ENCODE measurements around the gene TXNRD3. TPM values are rescaled to one million over a fixed set of nuclear protein-coding genes. Genes with fewer than 3 reads are reported as not detected.

TXNRD3 gene
- total and polyA plus RNA-seq, 2 of the 4 experiments (the other 2 are of a cell fraction) = 3.9 to 8.4 TPM

DNA sequence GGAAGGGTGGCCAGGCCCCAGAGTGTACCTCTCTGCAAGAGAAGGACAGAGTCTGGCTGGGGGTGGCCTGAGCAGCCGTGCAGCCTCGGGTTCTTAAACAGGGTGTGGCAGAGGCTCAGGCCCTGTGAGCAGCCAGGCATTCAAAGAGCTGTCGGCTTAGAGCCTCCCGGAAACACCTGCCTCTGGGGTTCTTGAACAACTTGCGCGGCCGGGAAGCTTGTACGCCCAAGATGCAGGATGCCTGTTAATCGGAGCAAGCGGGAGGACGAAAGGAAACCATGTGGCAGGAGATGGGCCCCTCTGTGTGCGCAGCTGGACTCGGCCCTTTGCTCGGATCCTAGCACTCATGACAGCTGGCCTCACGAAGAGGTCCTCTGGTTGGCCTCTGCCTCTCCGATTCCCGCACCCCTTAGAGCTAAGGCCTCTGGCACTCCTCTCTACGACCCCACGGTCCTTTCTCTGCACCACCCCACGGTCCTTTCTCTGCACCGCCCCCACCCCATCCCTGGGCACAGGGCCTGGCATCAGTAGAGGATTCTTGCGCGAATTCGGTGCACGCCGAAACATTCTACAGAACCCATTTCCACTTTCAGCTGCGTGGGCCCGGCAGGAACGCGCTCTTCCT is 23.9 kb upstream of the TXNRD3 start:
- H3K9me3 ChIP-seq (ENCODE audit: control insufficient read depth, insufficient read depth, low read length) = peaks cover 3% of the 10 kb centered on the region; the same call in 1 of the 2 replicates
- no peaks in the 10 kb centered on the region for H3K79me1 ChIP-seq (ENCODE audit: low read depth in 1 of 2, low read length in 2 of 2)
- no peak overlapping the region for H3K4me2 ChIP-seq (ENCODE audit: low read depth, low read length)
- no peak overlapping the region for H3K9ac ChIP-seq (ENCODE audit: low read depth, low read length)
- no peaks in the 10 kb centered on the region for H4K20me1 ChIP-seq (ENCODE audit: insufficient read depth, low read length)
- H2AK5ac ChIP-seq (ENCODE audit: low read depth, low read length) = no peak overlapping the region
- no peak overlapping the region for H3K23ac ChIP-seq (ENCODE audit: low read depth, low read length)
- no peak overlapping the region for H3K4ac ChIP-seq (ENCODE audit: low read depth, low read length)
- H3K27ac ChIP-seq (ENCODE audit: insufficient read depth, low read length) = no peak overlapping the region
- no peak overlapping the region for H4K5ac ChIP-seq (ENCODE audit: low read depth, low read length)
- WGBS, 2 experiments (ENCODE audit: extremely low coverage in 2 of 2, insufficient read length in 1 of 2) = 38% methylated on average over 21 of the region's 30 CpGs; no CpG with 5 or more reads in 1 of the 2 experiments
- no peaks in the 10 kb centered on the region for H3K4me1 ChIP-seq (ENCODE audit: control insufficient read depth, insufficient read depth, low read length)
- in situ Hi-C loops (cut with MboI; ENCODE audit: low sequenced_read_pairs) (loop anchor here (5.0 to 10.0 kb wide), 2 partner anchors 778 to 866 kb away; no protein-coding TSS in a partner anchor), dilution Hi-C loops (cut with HindIII; ENCODE audit: low sequenced_read_pairs, unreplicated experiment) (no loop called here), intact Hi-C loops (cut with micrococcal nuclease) (loop anchor here (1.0 to 2.0 kb wide), 7 partner anchors 74 to 866 kb away; no protein-coding TSS in a partner anchor)
- no TSS peak for BruUV-seq (replicated peaks)
- TF ChIP-seq MXI1 (IDR thresholded peaks at IDR 0.05; ENCODE audit: borderline replicate concordance, low read depth, low read length) = no peak
- no peak for TF ChIP-seq BHLHE40 (IDR thresholded peaks at IDR 0.05; ENCODE audit: low read depth, low read length)
- no peak for TF ChIP-seq RFX5 (IDR thresholded peaks at IDR 0.05; ENCODE audit: low read depth, low read length)
- no peak for TF ChIP-seq NFE2L2 (IDR thresholded peaks at IDR 0.05; ENCODE audit: low read depth, low read length)
- TF ChIP-seq USF2 (IDR thresholded peaks at IDR 0.05; ENCODE audit: low read depth, low read length) = no peak
- TF ChIP-seq FOS (IDR thresholded peaks at IDR 0.05; ENCODE audit: low read depth, low read length) = no peak
- no peak for TF ChIP-seq CEBPB (IDR thresholded peaks at IDR 0.05; ENCODE audit: low read depth, low read length)
- TF ChIP-seq, protein P1, sequence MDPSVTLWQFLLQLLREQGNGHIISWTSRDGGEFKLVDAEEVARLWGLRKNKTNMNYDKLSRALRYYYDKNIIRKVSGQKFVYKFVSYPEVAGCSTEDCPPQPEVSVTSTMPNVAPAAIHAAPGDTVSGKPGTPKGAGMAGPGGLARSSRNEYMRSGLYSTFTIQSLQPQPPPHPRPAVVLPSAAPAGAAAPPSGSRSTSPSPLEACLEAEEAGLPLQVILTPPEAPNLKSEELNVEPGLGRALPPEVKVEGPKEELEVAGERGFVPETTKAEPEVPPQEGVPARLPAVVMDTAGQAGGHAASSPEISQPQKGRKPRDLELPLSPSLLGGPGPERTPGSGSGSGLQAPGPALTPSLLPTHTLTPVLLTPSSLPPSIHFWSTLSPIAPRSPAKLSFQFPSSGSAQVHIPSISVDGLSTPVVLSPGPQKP (IDR thresholded peaks at IDR 0.05; ENCODE audit: borderline replicate concordance, low read depth, low read length) = no peak
- no peak for TF ChIP-seq RCOR1 (IDR thresholded peaks at IDR 0.05; ENCODE audit: insufficient replicate concordance, low read length)
- TF ChIP-seq MAZ (IDR thresholded peaks at IDR 0.05; ENCODE audit: borderline replicate concordance, low read depth, low read length) = no peak
- no peak for TF ChIP-seq RAD21 (IDR thresholded peaks at IDR 0.05; ENCODE audit: low read length)
- TF ChIP-seq SMC3 (IDR thresholded peaks at IDR 0.05; ENCODE audit: low read depth, low read length) = no peak
- no peak for TF ChIP-seq CTCF (conservative IDR thresholded peaks at IDR 0.05; ENCODE audit: low read depth, low read length)
- no peak for TF ChIP-seq CHD1 (IDR thresholded peaks at IDR 0.05; ENCODE audit: low read depth, low read length)
- peaks cover 34% of the 10 kb centered on the region for H3K27me3 ChIP-seq (ENCODE audit: control insufficient read depth, insufficient read depth, low read length)
- no peak overlapping the region for H4K8ac ChIP-seq (ENCODE audit: low read depth in 2 of 2, low read length in 2 of 2)
- POLR2A ChIA-PET (ENCODE audit: unreplicated experiment) = no interaction called here
- ATAC-seq (ENCODE audit: low read depth) (peak; percentile 5; the same call in 1 of the 2 replicates), DNase-seq (no peak)
- no peak overlapping the region for H3K14ac ChIP-seq (replicated peaks; ENCODE audit: low read depth, low read length)
- no peak overlapping the region for H2BK20ac ChIP-seq (ENCODE audit: low read depth, low read length)
- no peak overlapping the region for H3K4me3 ChIP-seq (ENCODE audit: insufficient read depth, low read depth, low read length)
- H3K9me1 ChIP-seq (ENCODE audit: insufficient read depth, low read length) = no peaks in the 10 kb centered on the region
- H3K18ac ChIP-seq (ENCODE audit: low read depth, low read length) = no peak overlapping the region
- H2BK120ac ChIP-seq (ENCODE audit: low read depth, low read length) = no peak overlapping the region
- H2BK15ac ChIP-seq (ENCODE audit: low read depth, low read length) = no peak overlapping the region
- no peaks in the 10 kb centered on the region for H3K36me3 ChIP-seq (ENCODE audit: control insufficient read depth, insufficient read depth, low read length)
- no peak overlapping the region for H3K56ac ChIP-seq (ENCODE audit: extremely low read depth, insufficient read depth, low read length)
- H4K91ac ChIP-seq (ENCODE audit: insufficient read depth, low read depth, low read length) = no peak overlapping the region
- no peak overlapping the region for H2BK5ac ChIP-seq (ENCODE audit: low read depth, low read length, poor library complexity, severe bottlenecking)
- H2AFZ ChIP-seq (replicated peaks; ENCODE audit: low read length, poor library complexity) = peak overlapping the region; percentile 89
- H2AK9ac ChIP-seq (replicated peaks; ENCODE audit: low read depth, low read length, poor library complexity) = no peak overlapping the region
- CTCF ChIA-PET = interaction anchor here (0.6 to 1.8 kb wide), 3 partner anchors 68 to 780 kb away, joined by 3 to 4 read pairs (median 4); partner anchors contain the start of gene PLXNA1
